K562 (cell line): ENCODE data around the gene SAMD8. TPM values are rescaled to one million over a fixed set of nuclear protein-coding genes. Genes with fewer than 3 reads are reported as not detected.
A peak's percentile ranks its signal among the peaks of the same experiment; 100 is the strongest.

Experiments
- ATAC-seq: fragments of 200-7000 bp; cut with Tn5 transposase; 3 replicates; pipeline ENCODE4 v1.9.1; 2020; ENCODE audit warnings: moderate library complexity
- BruUV-seq: library from RNA; stranded (reverse); fragments of 400-500 nt; replicated peaks from 2 replicates; lab custom pipeline; 2021; lab: Mats Ljungman, UMichigan
- CTCF ChIA-PET: fragments of 300-600 bp; formaldehyde crosslinking; extraction: SDS; loops from one replicate; lab custom pipeline; 2021; ENCODE audit warnings: low intra/inter-chr PET ratio; lab: Yijun Ruan, JAX
- POLR2A ChIA-PET: fragments of 300-600, 350-650 bp; sonication (Branson Sonifier 250); formaldehyde crosslinking; extraction: SDS; loops from one replicate; lab custom pipeline; 2021; ENCODE audit warnings: antibody characterized with exemption, inconsistent platforms; lab: Yijun Ruan, JAX
- DNase-seq, 4 experiments: peaks; one replicate each; pipeline versions ENCODE4 v3.0.0 to v3.0.0-alpha.2; 2011 to 2018; ENCODE audit warnings: low spot score in 3 of 4, mixed read lengths in 3 of 4; ENCODE audit errors: extremely low read depth in 1 of 4
- FAIRE-seq: peaks from 2 replicates; lab custom pipeline; 2011; peaks lifted over from hg19 to GRCh38; lab: Jason Lieb, UNC
- H2AFZ ChIP-seq: 2 replicates; pipeline ENCODE4 v1.6.0; 2011; ENCODE audit warnings: low read depth, low read length, control low read depth, inconsistent platforms
- H3K27ac ChIP-seq: fragments of 200-600 bp; 3 replicates; pipeline ENCODE4 v1.8.0; 2011; ENCODE audit warnings: low read depth, mild to moderate bottlenecking, control low read depth, inconsistent platforms, low read length, moderate library complexity, mixed read lengths; ENCODE audit errors: extremely low read depth
- H3K27me3 ChIP-seq, 2 experiments: fragments of 300-600 bp in 1 of 2; 2 replicates in 1 of 2; 3 replicates in 1 of 2; pipeline versions ENCODE4 v1.6.0 to v1.8.0; 2011; ENCODE audit warnings: inconsistent platforms in 2 of 2, low read length in 2 of 2, mild to moderate bottlenecking in 1 of 2, mixed read lengths in 1 of 2, moderate library complexity in 1 of 2; ENCODE audit not compliant: control insufficient read depth in 2 of 2, insufficient read depth in 2 of 2
- H3K36me3 ChIP-seq: fragments of 300-600 bp; 3 replicates; pipeline ENCODE4 v1.8.0; 2011; ENCODE audit warnings: mild to moderate bottlenecking, low read length, inconsistent platforms; ENCODE audit not compliant: control insufficient read depth, insufficient read depth
- H3K4me1 ChIP-seq, 2 experiments: fragments of 200-600 bp in 1 of 2; replicated peaks in 1 of 2; 2 replicates in 1 of 2; 3 replicates in 1 of 2; pipeline versions ENCODE4 v1.5.1 to v1.8.0; 2011; ENCODE audit warnings: inconsistent platforms in 2 of 2, low read length in 2 of 2, mild to moderate bottlenecking in 1 of 2, mixed read lengths in 1 of 2, moderate library complexity in 1 of 2; ENCODE audit not compliant: control insufficient read depth in 2 of 2, insufficient read depth in 2 of 2
- H3K4me2 ChIP-seq: 2 replicates; pipeline ENCODE4 v1.6.1; 2011; ENCODE audit warnings: low read length, control low read depth, inconsistent platforms, mixed read lengths; ENCODE audit not compliant: insufficient read depth
- H3K4me3 ChIP-seq: fragments of 200-600 bp; sonication (generic), shearing (Covaris generic); 2 replicates; pipeline ENCODE4 v1.5.1; 2016; ENCODE audit warnings: control low read depth, inconsistent platforms
- H3K79me2 ChIP-seq: fragments of 200-600 bp; 3 replicates; pipeline ENCODE4 v1.8.0; 2011; ENCODE audit warnings: low read length, inconsistent platforms; ENCODE audit not compliant: control insufficient read depth, insufficient read depth
- H3K9ac ChIP-seq, 2 experiments: 2 replicates each; pipeline versions ENCODE4 v1.6.0 to v1.6.1; 2011; ENCODE audit warnings: low read depth in 2 of 2, low read length in 2 of 2, control low read depth in 1 of 2, inconsistent platforms in 1 of 2, mild to moderate bottlenecking in 1 of 2, mixed read lengths in 1 of 2; ENCODE audit not compliant: insufficient read depth in 1 of 2
- H3K9me1 ChIP-seq: one replicate; pipeline ENCODE4 v1.6.0; 2011; ENCODE audit warnings: inconsistent platforms, mild to moderate bottlenecking, low read length, moderate library complexity; ENCODE audit not compliant: control insufficient read depth, insufficient read depth
- H3K9me3 ChIP-seq: replicated peaks from 2 replicates; pipeline ENCODE4 v1.5.1; 2011; ENCODE audit warnings: low read depth, low read length, inconsistent platforms; ENCODE audit not compliant: control insufficient read depth, insufficient read depth
- H4K20me1 ChIP-seq: replicated peaks from 2 replicates; pipeline ENCODE4 v1.6.1; 2011; ENCODE audit warnings: low read length, inconsistent platforms, mixed read lengths; ENCODE audit not compliant: control insufficient read depth, insufficient read depth
- CGGBP1 ChIP-seq: fragments of 250-450 bp; sonication (Bioruptor Pico); IDR thresholded peaks from 2 replicates; pipeline ENCODE4 v1.9.0; 2021; ENCODE audit warnings: mild to moderate bottlenecking
- DDX20 ChIP-seq: fragments of 450-650 bp; IDR thresholded peaks from 2 replicates; pipeline ENCODE4 v1.6.1; 2016; ENCODE audit warnings: missing genetic modification characterization, low read depth, mild to moderate bottlenecking, missing compliant biosample characterization, moderate library complexity
- ELF4 ChIP-seq: fragments of 450-650 bp; formaldehyde crosslinking; IDR thresholded peaks from 2 replicates; pipeline ENCODE4 v1.4.0; 2022; ENCODE audit warnings: missing genetic modification characterization
- EP300 ChIP-seq: IDR thresholded peaks from 2 replicates; pipeline ENCODE4 v1.6.1; 2012; ENCODE audit warnings: low read length, improper control_type of control experiment
- ESRRA ChIP-seq: fragments of 450-650 bp; IDR thresholded peaks from 2 replicates; pipeline ENCODE4 v1.6.1; 2014; ENCODE audit warnings: low read depth, mild to moderate bottlenecking, moderate library complexity, borderline replicate concordance
- GATAD2B ChIP-seq: fragments of 450-650 bp; IDR thresholded peaks from 2 replicates; pipeline ENCODE4 v1.6.1; 2017; ENCODE audit warnings: mild to moderate bottlenecking, borderline replicate concordance
- HLTF ChIP-seq: fragments of 450-650 bp; IDR thresholded peaks from 2 replicates; pipeline ENCODE4 v1.6.1; 2016
- L3MBTL2 ChIP-seq: fragments of 450-650 bp; IDR thresholded peaks from 2 replicates; pipeline ENCODE4 v1.6.1; 2016; ENCODE audit warnings: mild to moderate bottlenecking, moderate library complexity
- MTA3 ChIP-seq: fragments of 450-650 bp; formaldehyde crosslinking; IDR thresholded peaks from 2 replicates; pipeline ENCODE4 v1.6.1; 2017; ENCODE audit warnings: mild to moderate bottlenecking, borderline replicate concordance
- MYBL2 ChIP-seq, 2 experiments: fragments of 450-650 bp in 1 of 2; sonication (generic) in 1 of 2; formaldehyde crosslinking in 1 of 2; IDR thresholded peaks; 2 replicates each; pipeline versions ENCODE4 v1.6.1 to v1.8.1; 2017 to 2022; ENCODE audit warnings: borderline replicate concordance in 1 of 2, inconsistent platforms in 1 of 2, low read depth in 1 of 2, mild to moderate bottlenecking in 1 of 2, missing genetic modification reagents in 1 of 2, moderate library complexity in 1 of 2
- POLR2H ChIP-seq: IDR thresholded peaks from 2 replicates; pipeline ENCODE4 v1.6.1; 2016; ENCODE audit warnings: missing genetic modification characterization, low read depth, mild to moderate bottlenecking, control low read depth, missing compliant biosample characterization, moderate library complexity
- SNIP1 ChIP-seq: fragments of 450-650 bp; IDR thresholded peaks from 2 replicates; pipeline ENCODE4 v1.7.1; 2017; ENCODE audit warnings: low read depth, mild to moderate bottlenecking
- SNRNP70 ChIP-seq: fragments of 200-400 bp; formaldehyde crosslinking; optimal IDR thresholded peaks from 2 replicates; pipeline ENCODE3; 2017; ENCODE audit warnings: low read depth, low read length
- SPI1 ChIP-seq: IDR thresholded peaks from 2 replicates; pipeline ENCODE4 v1.6.1; 2011; ENCODE audit warnings: low read depth, low read length, control low read depth, borderline replicate concordance
- TSC22D4 ChIP-seq: fragments of 450-650 bp; IDR thresholded peaks from 2 replicates; pipeline ENCODE4 v1.6.1; 2016; ENCODE audit warnings: missing genetic modification characterization, missing biosample characterization, control low read depth
- ZEB2 ChIP-seq: fragments of 450-650 bp; IDR thresholded peaks from 2 replicates; pipeline ENCODE4 v1.6.1; 2016
- ZNF224 ChIP-seq: sonication (generic); formaldehyde crosslinking; IDR thresholded peaks from 2 replicates; pipeline ENCODE4 v1.8.0; 2022; ENCODE audit warnings: mild to moderate bottlenecking, missing genetic modification reagents
- ZNF263 ChIP-seq: sonication (generic); formaldehyde crosslinking; IDR thresholded peaks from 2 replicates; pipeline ENCODE4 v1.8.0; 2022; ENCODE audit warnings: mild to moderate bottlenecking, missing genetic modification reagents, borderline replicate concordance
- ZNF695 ChIP-seq: fragments of 450-650 bp; formaldehyde crosslinking; IDR thresholded peaks from 2 replicates; pipeline ENCODE4 v1.4.0; 2020; ENCODE audit warnings: mild to moderate bottlenecking, moderate library complexity
- WGBS: fragments of 100-300 bp; shearing (Covaris generic); methylation state at CpG from one replicate; pipeline ENCODE4 v1.1.6; 2016; ENCODE audit warnings: low coverage, mixed read lengths; ENCODE audit not compliant: insufficient coverage; ENCODE audit errors: missing lambda C conversion rate; 5-methylcytosine and 5-hydroxymethylcytosine counted together
- in situ Hi-C: fragments of 300-500 bp; cut with MboI; formaldehyde crosslinking; loops from 4 replicates; pipeline ENCODE4 v1.15.0; 2018; ENCODE audit warnings: inconsistent platforms, mixed read lengths
- intact Hi-C: fragments of 100-400 bp; cut with micrococcal nuclease; formaldehyde crosslinking; loops from 2 replicates; pipeline ENCODE4 v1.14.2; 2022
- polyA plus RNA-seq, 8 experiments: library from polyadenylated mRNA; depleted of rRNA in 4 of 8; stranded (reverse) in 5 of 8; unstranded in 3 of 8; fragments of >200 nt; fragmentation: Nextera tagmentation in 2 of 8; fragmentation: Illumina TruSeq in 1 of 8; extraction: Ambion mirVana in 2 of 8; extraction: Trizol in 1 of 8; gene quantifications; 2 replicates each; pipeline versions ENCODE4 v1.2.1 to v1.2.3, GENCODE V29; 2011 to 2014; ENCODE audit warnings: inconsistent platforms in 1 of 8, missing spikeins in 1 of 8
- total RNA-seq, 7 experiments: library from RNA; depleted of rRNA in 6 of 7; stranded (reverse); fragments of >200 nt in 6 of 7; fragmentation: Illumina TruSeq in 2 of 7; extraction: Trizol in 2 of 7; gene quantifications; 2 replicates each; pipeline versions ENCODE4 v1.2.1 to v1.2.3, GENCODE V29; 2011 to 2021; ENCODE audit warnings: low replicate concordance in 1 of 7
- TF ChIP-seq, protein P1 (sequence below): sonication (generic); formaldehyde crosslinking; IDR thresholded peaks from 2 replicates; pipeline ENCODE4 v1.8.1; 2022; ENCODE audit warnings: missing genetic modification reagents
- TF ChIP-seq, protein P2 (sequence below): fragments of 450-650 bp; IDR thresholded peaks from 2 replicates; pipeline ENCODE4 v1.7.0; 2016; ENCODE audit warnings: borderline replicate concordance

Gene SAMD8
- total and polyA plus RNA-seq, 9 of the 15 experiments (the other 6 are each of a cell fraction or from before 2014, with no cell fraction given) = 2.7 to 16.1 (median 6.2) TPM

DNA sequence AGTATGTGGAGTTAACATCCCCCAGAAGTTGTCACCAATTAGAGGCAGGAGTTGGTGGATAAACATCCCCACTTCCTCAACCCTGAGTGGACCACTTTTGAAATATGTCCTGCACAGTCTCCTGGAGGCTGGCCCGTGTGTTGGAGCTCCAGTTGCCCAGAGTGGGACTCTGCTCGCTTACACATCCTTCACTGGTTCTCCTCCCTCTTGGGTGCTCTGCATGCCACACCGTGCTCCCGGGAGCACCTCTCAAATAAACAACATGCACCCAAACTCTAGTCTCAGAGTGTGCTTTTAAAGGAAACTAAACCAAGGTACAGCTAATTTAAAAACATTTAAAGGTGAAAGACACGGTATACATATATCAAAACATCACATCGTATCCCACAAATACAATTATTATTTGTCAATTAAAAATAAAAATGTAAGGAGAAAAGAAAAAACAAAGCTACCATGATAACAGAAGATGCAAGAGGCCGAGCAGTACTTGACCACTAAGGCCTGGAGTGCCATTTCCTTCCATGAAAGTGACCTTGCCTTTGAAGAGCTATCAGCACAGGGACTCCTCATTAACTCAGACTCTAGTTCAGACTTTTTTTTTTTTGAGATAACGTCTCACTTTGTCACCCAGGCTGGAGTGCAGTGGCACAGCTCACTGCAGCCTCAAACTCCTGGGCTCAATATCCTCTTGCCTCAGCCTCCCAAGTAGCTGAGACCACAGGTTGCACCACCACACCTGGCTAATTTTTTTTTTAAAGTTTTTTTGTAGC, 47.8 kb upstream of the SAMD8 start:
- ATAC-seq = peak; percentile 17; the same call in 1 of the 3 replicates
- no peak overlapping the region for H3K4me3 ChIP-seq
- no peak for DNase-seq
- H3K36me3 ChIP-seq = no peaks in the 10 kb centered on the region
- no TSS peak for BruUV-seq
- in situ Hi-C loops (no loop called here), intact Hi-C loops (no loop called here)
- H3K9me1 ChIP-seq = no peaks in the 10 kb centered on the region
- H3K27me3 ChIP-seq = no peaks in the 10 kb centered on the region
- 44% methylated on average over 8 of the region's 8 CpGs for WGBS
- ChIA-PET CTCF (no interaction called here), POLR2A (interaction anchor here (0.6 to 0.9 kb wide), 5 partner anchors 12 to 1834 kb away, joined by 3 to 4 read pairs (median 3); no protein-coding TSS in a partner anchor)
- H3K9ac ChIP-seq = no peak overlapping the region
- no peaks in the 10 kb centered on the region for H4K20me1 ChIP-seq
- H2AFZ ChIP-seq = no peak overlapping the region
- peaks cover 0 to 3% of the 10 kb centered on the region in 2 experiments; a peak in 1 of 5 replicates for H3K4me1 ChIP-seq
- no peak for FAIRE-seq
- H3K9me3 ChIP-seq = no peaks in the 10 kb centered on the region
- no peaks in the 10 kb centered on the region for H3K79me2 ChIP-seq
- no peak overlapping the region for H3K4me2 ChIP-seq
- no peak overlapping the region for H3K27ac ChIP-seq
- TF ChIP-seq HLTF = no peak
- no peak for TF ChIP-seq ZNF695 (CRISPR knock-in tag)
- TF ChIP-seq EP300 = no peak
- no peak for TF ChIP-seq ELF4 (CRISPR knock-in tag)
- no peak for TF ChIP-seq MTA3
- TF ChIP-seq SNRNP70 = no peak
- TF ChIP-seq POLR2H (tag) = no peak
- no peak for TF ChIP-seq GATAD2B
- peak; percentile 93 for TF ChIP-seq ZNF263 (CRISPR knock-in tag)
- no peak for TF ChIP-seq DDX20
- no peak for TF ChIP-seq MYBL2 (IDR thresholded peaks at IDR 0.05; ENCODE audit: low read depth)
- TF ChIP-seq MYBL2 (CRISPR knock-in tag; IDR thresholded peaks at IDR 0.05; ENCODE audit: borderline replicate concordance) = no peak
- no peak for TF ChIP-seq ZNF224 (CRISPR knock-in tag)
- TF ChIP-seq, protein P1, sequence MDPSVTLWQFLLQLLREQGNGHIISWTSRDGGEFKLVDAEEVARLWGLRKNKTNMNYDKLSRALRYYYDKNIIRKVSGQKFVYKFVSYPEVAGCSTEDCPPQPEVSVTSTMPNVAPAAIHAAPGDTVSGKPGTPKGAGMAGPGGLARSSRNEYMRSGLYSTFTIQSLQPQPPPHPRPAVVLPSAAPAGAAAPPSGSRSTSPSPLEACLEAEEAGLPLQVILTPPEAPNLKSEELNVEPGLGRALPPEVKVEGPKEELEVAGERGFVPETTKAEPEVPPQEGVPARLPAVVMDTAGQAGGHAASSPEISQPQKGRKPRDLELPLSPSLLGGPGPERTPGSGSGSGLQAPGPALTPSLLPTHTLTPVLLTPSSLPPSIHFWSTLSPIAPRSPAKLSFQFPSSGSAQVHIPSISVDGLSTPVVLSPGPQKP (CRISPR knock-in tag) = no peak
- no peak for TF ChIP-seq TSC22D4 (tag)
- TF ChIP-seq ESRRA = peak; percentile 71; the same call in 1 of the 2 replicates
- 0 out of 2 replicates have a peak, but pooled peaks have one; percentile 12 for TF ChIP-seq SPI1
- TF ChIP-seq, protein P2, sequence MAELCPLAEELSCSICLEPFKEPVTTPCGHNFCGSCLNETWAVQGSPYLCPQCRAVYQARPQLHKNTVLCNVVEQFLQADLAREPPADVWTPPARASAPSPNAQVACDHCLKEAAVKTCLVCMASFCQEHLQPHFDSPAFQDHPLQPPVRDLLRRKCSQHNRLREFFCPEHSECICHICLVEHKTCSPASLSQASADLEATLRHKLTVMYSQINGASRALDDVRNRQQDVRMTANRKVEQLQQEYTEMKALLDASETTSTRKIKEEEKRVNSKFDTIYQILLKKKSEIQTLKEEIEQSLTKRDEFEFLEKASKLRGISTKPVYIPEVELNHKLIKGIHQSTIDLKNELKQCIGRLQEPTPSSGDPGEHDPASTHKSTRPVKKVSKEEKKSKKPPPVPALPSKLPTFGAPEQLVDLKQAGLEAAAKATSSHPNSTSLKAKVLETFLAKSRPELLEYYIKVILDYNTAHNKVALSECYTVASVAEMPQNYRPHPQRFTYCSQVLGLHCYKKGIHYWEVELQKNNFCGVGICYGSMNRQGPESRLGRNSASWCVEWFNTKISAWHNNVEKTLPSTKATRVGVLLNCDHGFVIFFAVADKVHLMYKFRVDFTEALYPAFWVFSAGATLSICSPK = no peak
- TF ChIP-seq SNIP1 = no peak
- TF ChIP-seq CGGBP1 (CRISPR knock-in tag) = no peak
- TF ChIP-seq L3MBTL2 = no peak
- no peak for TF ChIP-seq ZEB2
